H1 (cell line): Measurements from ENCODE around the gene GLB1L3. TPM values are rescaled to one million over a fixed set of nuclear protein-coding genes. Genes with fewer than 3 reads are reported as not detected.

ENCODE experiments used
- CTCF ChIA-PET: fragments of 300-600 bp; sonication (Branson Sonifier 250); formaldehyde crosslinking; loops from one replicate; lab custom pipeline; 2021; ENCODE audit not compliant: partially characterized antibody; lab: Charles Lee
- POLR2A ChIA-PET: fragments of 300-600 bp; sonication (Branson Sonifier 250); formaldehyde crosslinking; loops from one replicate; lab custom pipeline; 2021; ENCODE audit warnings: inconsistent platforms; ENCODE audit not compliant: partially characterized antibody; lab: Charles Lee
- DNase-seq, 2 experiments: peaks; one replicate each; pipeline versions ENCODE4 v3.0.0 to v3.0.0-alpha.2; 2010 to 2022; ENCODE audit warnings: low spot score in 2 of 2, low read depth in 1 of 2, mixed read lengths in 1 of 2
- FAIRE-seq: peaks from 2 replicates; lab custom pipeline; 2011; peaks lifted over from hg19 to GRCh38; lab: Jason Lieb, UNC
- H2AFZ ChIP-seq: 2 replicates; pipeline ENCODE4 v1.8.1; 2012; ENCODE audit warnings: low read length, inconsistent platforms
- H2AK5ac ChIP-seq: 2 replicates; pipeline ENCODE4 v1.6.1; 2013; ENCODE audit warnings: low read depth, low read length
- H2BK120ac ChIP-seq: replicated peaks from 2 replicates; pipeline ENCODE3; 2013; ENCODE audit warnings: low read depth, low read length, inconsistent platforms
- H2BK12ac ChIP-seq: 2 replicates; pipeline ENCODE4 v1.6.1; 2013; ENCODE audit warnings: low read depth, low read length
- H2BK15ac ChIP-seq: 2 replicates; pipeline ENCODE4 v1.6.1; 2013; ENCODE audit warnings: low read length
- H2BK20ac ChIP-seq: 2 replicates; pipeline ENCODE4 v1.6.1; 2013; ENCODE audit warnings: low read length
- H2BK5ac ChIP-seq: 2 replicates; pipeline ENCODE4 v1.6.1; 2013; ENCODE audit warnings: low read depth, low read length
- H3K14ac ChIP-seq: 2 replicates; pipeline ENCODE4 v1.6.1; 2013; ENCODE audit warnings: inconsistent platforms; ENCODE audit not compliant: insufficient read length
- H3K18ac ChIP-seq: 2 replicates; pipeline ENCODE4 v1.6.1; 2013; ENCODE audit warnings: low read length; ENCODE audit errors: extremely low read depth
- H3K23ac ChIP-seq: 2 replicates; pipeline ENCODE4 v1.6.1; 2013; ENCODE audit warnings: inconsistent platforms; ENCODE audit not compliant: insufficient read length
- H3K23me2 ChIP-seq: 2 replicates; pipeline ENCODE4 v1.6.1; 2013; ENCODE audit warnings: low read depth, low read length
- H3K27ac ChIP-seq: 2 replicates; pipeline ENCODE4 v1.6.1; 2011; ENCODE audit warnings: low read depth, low read length, inconsistent platforms
- H3K27me3 ChIP-seq, 4 experiments: replicated peaks in 1 of 4; 1 replicate in 1 of 4; 2 replicates in 3 of 4; pipeline versions ENCODE4 v1.6.1 to v1.8.1; 2011 to 2013; ENCODE audit warnings: low read length in 3 of 4, mild to moderate bottlenecking in 3 of 4, inconsistent platforms in 2 of 4, mixed read lengths in 2 of 4, moderate library complexity in 1 of 4; ENCODE audit not compliant: control insufficient read depth in 3 of 4, insufficient read depth in 3 of 4; ENCODE audit errors: extremely low read depth in 1 of 4
- H3K36me3 ChIP-seq, 4 experiments: 2 replicates each; pipeline versions ENCODE4 v1.6.1 to v1.8.1; 2011 to 2013; ENCODE audit warnings: mild to moderate bottlenecking in 4 of 4, low read length in 3 of 4, moderate library complexity in 2 of 4, control low read depth in 1 of 4, inconsistent platforms in 1 of 4; ENCODE audit not compliant: insufficient read depth in 4 of 4, control insufficient read depth in 2 of 4
- H3K4ac ChIP-seq: replicated peaks from 2 replicates; pipeline ENCODE3; 2013; ENCODE audit warnings: low read length, low read depth, mixed read lengths, inconsistent platforms; ENCODE audit not compliant: insufficient read length
- H3K4me1 ChIP-seq, 4 experiments: replicated peaks in 1 of 4; 1 replicate in 1 of 4; 2 replicates in 3 of 4; pipeline versions ENCODE4 v1.6.1 to v1.8.1; 2011 to 2013; ENCODE audit warnings: low read length in 3 of 4, inconsistent platforms in 2 of 4, mixed read lengths in 1 of 4; ENCODE audit not compliant: insufficient read depth in 4 of 4, control insufficient read depth in 3 of 4
- H3K4me2 ChIP-seq, 2 experiments: 2 replicates each; pipeline versions ENCODE4 v1.6.1 to v1.8.1; 2011 to 2013; ENCODE audit warnings: low read depth in 2 of 2, low read length in 2 of 2, control low read depth in 1 of 2, inconsistent platforms in 1 of 2, mild to moderate bottlenecking in 1 of 2; ENCODE audit not compliant: insufficient read depth in 1 of 2
- H3K4me3 ChIP-seq, 4 experiments: fragments of 200-600, 300-600 bp in 1 of 4; sonication (generic), shearing (Covaris generic), sonication (Bioruptor Twin) in 1 of 4; 2 replicates each; pipeline versions ENCODE4 v1.5.1 to v1.8.1; 2011 to 2016; ENCODE audit warnings: low read length in 4 of 4, low read depth in 3 of 4, control low read depth in 2 of 4, inconsistent platforms in 2 of 4, mild to moderate bottlenecking in 2 of 4, mixed read lengths in 1 of 4, moderate library complexity in 1 of 4; ENCODE audit not compliant: insufficient read depth in 2 of 4; ENCODE audit errors: extremely low read depth in 1 of 4
- H3K56ac ChIP-seq: replicated peaks from 2 replicates; pipeline ENCODE3; 2013; ENCODE audit warnings: low read depth, mild to moderate bottlenecking, mixed read lengths, low read length, inconsistent platforms; ENCODE audit not compliant: insufficient read length
- H3K79me1 ChIP-seq: 2 replicates; pipeline ENCODE4 v1.6.1; 2013; ENCODE audit warnings: low read depth, low read length, control low read depth
- H3K79me2 ChIP-seq, 2 experiments: 2 replicates each; pipeline versions ENCODE4 v1.6.1 to v1.8.1; 2012 to 2013; ENCODE audit warnings: low read length in 2 of 2, mild to moderate bottlenecking in 2 of 2, inconsistent platforms in 1 of 2; ENCODE audit not compliant: insufficient read depth in 2 of 2, control insufficient read depth in 1 of 2
- H3K9ac ChIP-seq, 4 experiments: replicated peaks in 1 of 4; 1 replicate in 1 of 4; 2 replicates in 3 of 4; pipeline versions ENCODE4 v1.6.1 to v1.8.1; 2011 to 2013; ENCODE audit warnings: low read depth in 3 of 4, low read length in 3 of 4, control low read depth in 2 of 4, mild to moderate bottlenecking in 2 of 4, moderate library complexity in 2 of 4, inconsistent platforms in 1 of 4; ENCODE audit errors: extremely low read depth in 1 of 4
- H3K9me3 ChIP-seq, 2 experiments: 2 replicates each; pipeline versions ENCODE4 v1.6.1 to v1.8.1; 2012 to 2013; ENCODE audit warnings: mild to moderate bottlenecking in 2 of 2, moderate library complexity in 2 of 2, control low read depth in 1 of 2, inconsistent platforms in 1 of 2, low read depth in 1 of 2, low read length in 1 of 2, mixed read lengths in 1 of 2; ENCODE audit not compliant: insufficient read depth in 2 of 2
- H4K20me1 ChIP-seq, 2 experiments: replicated peaks in 1 of 2; 2 replicates each; pipeline versions ENCODE3 to v1.8.1; 2011 to 2013; ENCODE audit warnings: inconsistent platforms in 2 of 2, low read length in 2 of 2, mild to moderate bottlenecking in 1 of 2; ENCODE audit not compliant: insufficient read depth in 2 of 2, control insufficient read depth in 1 of 2
- H4K5ac ChIP-seq: 2 replicates; pipeline ENCODE4 v1.6.1; 2013; ENCODE audit warnings: low read length, low read depth, mixed read lengths, inconsistent platforms; ENCODE audit not compliant: insufficient read length
- H4K8ac ChIP-seq: 2 replicates; pipeline ENCODE4 v1.8.0; 2013; ENCODE audit warnings: mild to moderate bottlenecking, moderate library complexity, low read length, inconsistent platforms; ENCODE audit not compliant: insufficient read depth; ENCODE audit errors: extremely low read depth
- H4K91ac ChIP-seq: replicated peaks from 2 replicates; pipeline ENCODE3; 2013; ENCODE audit warnings: low read length, mixed read lengths, inconsistent platforms; ENCODE audit not compliant: insufficient read length
- ATF3 ChIP-seq: IDR thresholded peaks from 2 replicates; pipeline ENCODE4 v1.6.1; 2011; ENCODE audit warnings: low read depth, mild to moderate bottlenecking, low read length; ENCODE audit not compliant: insufficient read depth
- BCL11A ChIP-seq, 2 experiments: IDR thresholded peaks; one replicate each; pipeline ENCODE4 v1.6.1; 2011; ENCODE audit warnings: low read depth in 2 of 2, low read length in 2 of 2, mild to moderate bottlenecking in 2 of 2
- KDM4A ChIP-seq: IDR thresholded peaks from one replicate; pipeline ENCODE4 v1.7.1; 2012; ENCODE audit warnings: low read depth, mild to moderate bottlenecking, moderate library complexity, low read length, inconsistent platforms; ENCODE audit not compliant: severe bottlenecking
- KDM5A ChIP-seq: fragments of 200-600 bp; IDR thresholded peaks from 2 replicates; pipeline ENCODE4 v1.7.1; 2012; ENCODE audit warnings: mild to moderate bottlenecking, low read length, inconsistent platforms, mixed read lengths
- NANOG ChIP-seq: IDR thresholded peaks from 2 replicates; pipeline ENCODE4 v1.6.1; 2011; ENCODE audit warnings: low read length, low read depth, mild to moderate bottlenecking, inconsistent platforms; ENCODE audit not compliant: insufficient read depth, poor library complexity, severe bottlenecking
- NRF1 ChIP-seq: IDR thresholded peaks from 2 replicates; pipeline ENCODE4 v1.6.1; 2011; ENCODE audit warnings: mild to moderate bottlenecking, low read depth, low read length, improper control_type of control experiment
- RFX5 ChIP-seq: IDR thresholded peaks from 2 replicates; pipeline ENCODE4 v1.6.1; 2011; ENCODE audit warnings: low read depth, low read length, improper control_type of control experiment, borderline replicate concordance
- RXRA ChIP-seq: IDR thresholded peaks from 2 replicates; pipeline ENCODE4 v1.6.1; 2011; ENCODE audit warnings: low read depth, mild to moderate bottlenecking, low read length, moderate library complexity; ENCODE audit not compliant: insufficient read depth
- SIX5 ChIP-seq: IDR thresholded peaks from 2 replicates; pipeline ENCODE4 v1.6.1; 2011; ENCODE audit warnings: mild to moderate bottlenecking, low read depth, low read length
- SP1 ChIP-seq: IDR thresholded peaks from 2 replicates; pipeline ENCODE4 v1.6.1; 2011; ENCODE audit warnings: low read depth, low read length
- SP4 ChIP-seq: IDR thresholded peaks from 2 replicates; pipeline ENCODE4 v1.6.1; 2012; ENCODE audit warnings: low read length, inconsistent platforms
- SRF ChIP-seq: IDR thresholded peaks from 2 replicates; pipeline ENCODE4 v1.6.1; 2011; ENCODE audit warnings: mild to moderate bottlenecking, low read depth, low read length, moderate library complexity
- WGBS, 2 experiments: shearing (Covaris generic) in 1 of 2; methylation state at CpG; one replicate each; pipeline versions ENCODE4 v1.1.6 to v1.1.7; 2013 to 2015; ENCODE audit warnings: low lambda C conversion rate in 2 of 2, mixed read lengths in 2 of 2, inconsistent platforms in 1 of 2, low coverage in 1 of 2, missing lambda C conversion rate in 1 of 2; ENCODE audit not compliant: insufficient replicate concordance in 2 of 2, insufficient coverage in 1 of 2, insufficient read length in 1 of 2; ENCODE audit errors: extremely low coverage in 1 of 2, missing lambda C conversion rate in 1 of 2; 5-methylcytosine and 5-hydroxymethylcytosine counted together
- polyA plus RNA-seq, 7 experiments: library from polyadenylated mRNA; depleted of rRNA in 3 of 7; stranded (reverse) in 5 of 7; unstranded in 2 of 7; fragments of >200 nt in 5 of 7; fragments of 200-250 nt in 2 of 7; gene quantifications; 1 replicate in 5 of 7; 2 replicates in 1 of 7; 4 replicates in 1 of 7; pipeline versions ENCODE4 v1.2.1 to v1.2.3, GENCODE V29; 2011 to 2013; ENCODE audit warnings: missing spikeins in 2 of 7, mixed read lengths in 2 of 7
- total RNA-seq: library from RNA; stranded (reverse); fragmentation: NEBNext Ultra II Directional; extraction: Animal tissue kit (Norgen Biotek cat#: 25700); gene quantifications from 2 replicates; pipeline ENCODE4 v1.2.1, GENCODE V29; 2021

Gene GLB1L3
- total and polyA plus RNA-seq, 2 of the 8 experiments (the other 6 are each of a cell fraction or from before 2014, with no cell fraction given), result 14.9 to 33.2 TPM

GRCh38 chr11:134231958-134232659, 44.1 kb upstream of the GLB1L3 start:
- Histone ChIP-seq H2BK120ac (no peak overlapping the region), H3K4ac (no peak overlapping the region), H3K9me3 (no peaks in the 10 kb centered on the region), H3K9ac (no peak overlapping the region; a peak in 1 of 7 replicates), H3K23ac (no peak overlapping the region), H4K91ac (no peak overlapping the region), H2BK15ac (no peak overlapping the region), H3K79me1 (no peaks in the 10 kb centered on the region; the same call in none of the 2 replicates), H3K18ac (no peak overlapping the region), H3K27me3 (no peaks in the 10 kb centered on the region), H3K4me3 (no peak overlapping the region), H3K4me1 (no peaks in the 10 kb centered on the region; a peak in 1 of 7 replicates), H4K20me1 (peaks cover 0 to 2% of the 10 kb centered on the region in 2 experiments), H3K27ac (no peak overlapping the region), H4K5ac (no peak overlapping the region), H3K4me2 (no peak overlapping the region), H2AK5ac (no peak overlapping the region), H3K56ac (no peak overlapping the region), H4K8ac (no peak overlapping the region), H2BK20ac (no peak overlapping the region), H2AFZ (no peak overlapping the region), H2BK5ac (no peak overlapping the region), H2BK12ac (no peak overlapping the region), H3K23me2 (no peaks in the 10 kb centered on the region), H3K36me3 (no peaks in the 10 kb centered on the region), H3K79me2 (peaks cover 0 to 4% of the 10 kb centered on the region in 2 experiments; a peak in 1 of 4 replicates), H3K14ac (no peak overlapping the region)
- TF ChIP-seq SRF (no peak), SP4 (no peak), BCL11A (IDR thresholded peaks at IDR 0.05; ENCODE audit: low read depth in 2 of 2, low read length in 2 of 2) (no peak), KDM4A (no peak), KDM5A (no peak), ATF3 (no peak), RFX5 (no peak), NANOG (no peak), RXRA (no peak), SIX5 (no peak), NRF1 (no peak), SP1 (no peak)
- ChIA-PET POLR2A (no interaction called here), CTCF (interaction anchor here (0.7 kb wide), 1 partner anchor 8 kb away, joined by 3 read pairs; no protein-coding TSS in a partner anchor)
- 88% methylated on average over 10 of the region's 10 CpGs; no CpG with 5 or more reads in 1 of the 2 experiments for WGBS, 2 experiments
- FAIRE-seq (no peak), DNase-seq (no peak)
